SU-DHL-6 (cell line): ENCODE results near the gene PLEKHO1.

Source experiments
- H2AFZ ChIP-seq: fragments of 200-600 bp; sonication (generic); 2 replicates; pipeline ENCODE4 v1.6.1; 2014; ENCODE audit warnings: low read depth, mild to moderate bottlenecking, moderate library complexity, mixed read lengths, antibody characterized with exemption, low read length; ENCODE audit not compliant: severe bottlenecking
- H3F3A ChIP-seq: fragments of 200-600 bp; shearing (Covaris generic); 2 replicates; pipeline ENCODE4 v1.6.0; 2016; ENCODE audit warnings: antibody characterized with exemption, mild to moderate bottlenecking; ENCODE audit not compliant: insufficient read depth
- H3K27ac ChIP-seq: fragments of 200-600 bp; sonication (generic); 2 replicates; pipeline ENCODE4 v1.5.1; 2016; ENCODE audit warnings: low read depth, mild to moderate bottlenecking, low read length, moderate library complexity, mixed read lengths
- H3K27me3 ChIP-seq: fragments of 200-600 bp; sonication (generic), shearing (Covaris generic); 2 replicates; pipeline ENCODE4 v1.6.0; 2014; ENCODE audit warnings: mild to moderate bottlenecking, low read length
- H3K36me3 ChIP-seq: fragments of 200-600 bp; sonication (generic); 2 replicates; pipeline ENCODE4 v1.6.1; 2014; ENCODE audit warnings: mild to moderate bottlenecking, low read length, mixed read lengths
- H3K4me2 ChIP-seq: fragments of 300-600, 200-600 bp; shearing (Covaris generic), sonication (generic); 2 replicates; pipeline ENCODE4 v1.6.0; 2014; ENCODE audit warnings: low read length, low read depth, mild to moderate bottlenecking; ENCODE audit not compliant: poor library complexity, severe bottlenecking
- H3K4me3 ChIP-seq: fragments of 200-600 bp; sonication (generic); 2 replicates; pipeline ENCODE4 v1.5.1; 2014; ENCODE audit warnings: antibody characterized with exemption, low read length, mild to moderate bottlenecking, mixed read lengths; ENCODE audit not compliant: insufficient read depth, poor library complexity, severe bottlenecking
- H3K79me2 ChIP-seq: fragments of 200-600 bp; sonication (generic); 2 replicates; pipeline ENCODE4 v1.6.1; 2014; ENCODE audit warnings: mild to moderate bottlenecking, low read length, moderate library complexity; ENCODE audit not compliant: insufficient read depth
- H3K9ac ChIP-seq: fragments of 200-600 bp; sonication (generic); 2 replicates; pipeline ENCODE4 v1.7.0; 2014; ENCODE audit warnings: mild to moderate bottlenecking, low read length
- H3K9me2 ChIP-seq: fragments of 200-600 bp; sonication (generic); replicated peaks from 2 replicates; pipeline ENCODE4 v1.6.1; 2014; ENCODE audit warnings: low read length; ENCODE audit not compliant: insufficient read depth
- H3K9me3 ChIP-seq: fragments of 200-600 bp; sonication (generic); 2 replicates; pipeline ENCODE4 v1.6.1; 2014; ENCODE audit warnings: low read length, mixed read lengths; ENCODE audit not compliant: insufficient read depth
- H4K20me1 ChIP-seq: fragments of 200-600 bp; sonication (generic); 2 replicates; pipeline ENCODE4 v1.6.1; 2014; ENCODE audit warnings: low read depth, mild to moderate bottlenecking, antibody characterized with exemption, low read length, moderate library complexity, mixed read lengths
- CTCF ChIP-seq: fragments of 200-600 bp; sonication (generic); IDR thresholded peaks from one replicate; pipeline ENCODE4 v1.5.1; 2017; ENCODE audit warnings: antibody characterized with exemption, mild to moderate bottlenecking, low read length, moderate library complexity; ENCODE audit not compliant: insufficient read depth, poor library complexity, severe bottlenecking
- EZH2phosphoT487 ChIP-seq: fragments of 200-600 bp; sonication (generic), shearing (Covaris generic); conservative IDR thresholded peaks from 2 replicates; pipeline ENCODE4 v1.6.1; 2018; ENCODE audit warnings: mild to moderate bottlenecking, antibody characterized with exemption, low read length, moderate library complexity, mixed read lengths

The PLEKHO1 gene

GRCh38 chr1:150154143-150154542, 4.4 kb downstream of the PLEKHO1 start:
- H3K9me3 ChIP-seq = no peaks in the 10 kb centered on the region
- H2AFZ ChIP-seq = no peak overlapping the region
- TF ChIP-seq EZH2phosphoT487 = no peak
- TF ChIP-seq CTCF = no peak
- H3F3A ChIP-seq = peaks cover 31% of the 10 kb centered on the region
- no peak overlapping the region for H3K4me3 ChIP-seq
- H3K27ac ChIP-seq = no peak overlapping the region
- no peaks in the 10 kb centered on the region for H3K79me2 ChIP-seq
- no peaks in the 10 kb centered on the region for H3K36me3 ChIP-seq
- H3K4me2 ChIP-seq = no peak overlapping the region
- no peaks in the 10 kb centered on the region for H4K20me1 ChIP-seq
- no peaks in the 10 kb centered on the region for H3K27me3 ChIP-seq
- H3K9me2 ChIP-seq = no peaks in the 10 kb centered on the region
- no peak overlapping the region for H3K9ac ChIP-seq

GRCh38 chr1:150155413-150156071, 5.8 kb downstream of the PLEKHO1 start:
- no peak overlapping the region for H2AFZ ChIP-seq
- no peak overlapping the region for H3K9ac ChIP-seq
- H3K4me2 ChIP-seq = no peak overlapping the region
- no peaks in the 10 kb centered on the region for H3K27me3 ChIP-seq
- no peaks in the 10 kb centered on the region for H3K9me3 ChIP-seq
- no peaks in the 10 kb centered on the region for H3K9me2 ChIP-seq
- H3K27ac ChIP-seq = no peak overlapping the region
- no peaks in the 10 kb centered on the region for H3K36me3 ChIP-seq
- no peaks in the 10 kb centered on the region for H4K20me1 ChIP-seq
- no peak overlapping the region for H3K4me3 ChIP-seq
- peaks cover 30% of the 10 kb centered on the region for H3F3A ChIP-seq
- TF ChIP-seq EZH2phosphoT487 (no peak), CTCF (no peak)
- H3K79me2 ChIP-seq = no peaks in the 10 kb centered on the region

GRCh38 chr1:150156868-150157603, 7.3 kb downstream of the PLEKHO1 start:
- H3K4me3 ChIP-seq = no peak overlapping the region
- no peaks in the 10 kb centered on the region for H3K36me3 ChIP-seq
- no peak for TF ChIP-seq CTCF
- no peak for TF ChIP-seq EZH2phosphoT487
- no peaks in the 10 kb centered on the region for H4K20me1 ChIP-seq
- H3K27ac ChIP-seq = no peak overlapping the region
- no peaks in the 10 kb centered on the region for H3K27me3 ChIP-seq
- H2AFZ ChIP-seq = no peak overlapping the region
- H3K9me2 ChIP-seq = no peaks in the 10 kb centered on the region
- H3K79me2 ChIP-seq = no peaks in the 10 kb centered on the region
- H3K4me2 ChIP-seq = no peak overlapping the region
- no peak overlapping the region for H3K9ac ChIP-seq
- H3K9me3 ChIP-seq = no peaks in the 10 kb centered on the region
- peaks cover 31% of the 10 kb centered on the region for H3F3A ChIP-seq
